ENCODE data around the gene LMF1.

DNA sequence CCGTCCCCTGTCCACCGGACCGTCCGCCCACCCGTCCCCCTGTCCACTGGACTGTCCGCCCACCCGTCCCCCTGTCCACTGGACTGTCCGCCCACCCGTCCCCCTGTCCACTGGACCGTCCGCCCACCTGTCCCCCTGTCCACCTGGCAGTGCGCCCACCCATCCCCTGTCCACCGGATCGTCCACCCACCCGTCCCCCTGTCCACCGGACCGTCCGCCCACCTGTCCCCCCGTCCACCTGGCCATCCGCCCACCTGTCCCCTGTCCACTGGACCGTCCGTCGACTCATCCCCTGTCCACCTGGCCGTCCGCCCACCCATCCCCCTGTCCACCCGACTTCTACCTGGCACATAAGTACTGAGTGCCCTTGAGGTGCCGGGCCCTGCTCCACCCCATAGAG, 76.6 kb downstream of the LMF1 start:
- TF ChIP-seq, protein P1, sequence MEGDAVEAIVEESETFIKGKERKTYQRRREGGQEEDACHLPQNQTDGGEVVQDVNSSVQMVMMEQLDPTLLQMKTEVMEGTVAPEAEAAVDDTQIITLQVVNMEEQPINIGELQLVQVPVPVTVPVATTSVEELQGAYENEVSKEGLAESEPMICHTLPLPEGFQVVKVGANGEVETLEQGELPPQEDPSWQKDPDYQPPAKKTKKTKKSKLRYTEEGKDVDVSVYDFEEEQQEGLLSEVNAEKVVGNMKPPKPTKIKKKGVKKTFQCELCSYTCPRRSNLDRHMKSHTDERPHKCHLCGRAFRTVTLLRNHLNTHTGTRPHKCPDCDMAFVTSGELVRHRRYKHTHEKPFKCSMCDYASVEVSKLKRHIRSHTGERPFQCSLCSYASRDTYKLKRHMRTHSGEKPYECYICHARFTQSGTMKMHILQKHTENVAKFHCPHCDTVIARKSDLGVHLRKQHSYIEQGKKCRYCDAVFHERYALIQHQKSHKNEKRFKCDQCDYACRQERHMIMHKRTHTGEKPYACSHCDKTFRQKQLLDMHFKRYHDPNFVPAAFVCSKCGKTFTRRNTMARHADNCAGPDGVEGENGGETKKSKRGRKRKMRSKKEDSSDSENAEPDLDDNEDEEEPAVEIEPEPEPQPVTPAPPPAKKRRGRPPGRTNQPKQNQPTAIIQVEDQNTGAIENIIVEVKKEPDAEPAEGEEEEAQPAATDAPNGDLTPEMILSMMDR (IDR thresholded peaks at IDR 0.05) = no peak
- TF ChIP-seq POLR2A (IDR thresholded peaks at IDR 0.05) = no peak
